Esophagus muscularis mucosa (tissue), 3 donors: ENCODE data around the gene DNMT3B.

Experiments
- POLR2A ChIP-seq: fragments of 450-650 bp; IDR thresholded peaks from one replicate; pipeline ENCODE4 v1.6.1; 2017; ENCODE audit warnings: antibody characterized with exemption, moderate library complexity, mild to moderate bottlenecking, low read depth
- POLR2AphosphoS5 ChIP-seq, 2 donors: sonication (generic); formaldehyde crosslinking; IDR thresholded peaks; one replicate each; pipeline ENCODE4 v1.6.1; 2017; ENCODE audit warnings: antibody characterized with exemption in 2 of 2
- TF ChIP-seq, protein P1 (sequence below), 3 experiments: fragments of 200-600 bp in 2 of 3; fragments of 450-650 bp in 1 of 3; sonication (generic) in 2 of 3; IDR thresholded peaks; one replicate each; pipeline ENCODE4 v1.5.1; 2017 to 2019; ENCODE audit warnings: antibody characterized with exemption in 3 of 3, mild to moderate bottlenecking in 2 of 3, moderate library complexity in 1 of 3

GRCh38 chr20:32842688-32843524 is 80.7 kb downstream of the DNMT3B start:
- TF ChIP-seq, protein P1, sequence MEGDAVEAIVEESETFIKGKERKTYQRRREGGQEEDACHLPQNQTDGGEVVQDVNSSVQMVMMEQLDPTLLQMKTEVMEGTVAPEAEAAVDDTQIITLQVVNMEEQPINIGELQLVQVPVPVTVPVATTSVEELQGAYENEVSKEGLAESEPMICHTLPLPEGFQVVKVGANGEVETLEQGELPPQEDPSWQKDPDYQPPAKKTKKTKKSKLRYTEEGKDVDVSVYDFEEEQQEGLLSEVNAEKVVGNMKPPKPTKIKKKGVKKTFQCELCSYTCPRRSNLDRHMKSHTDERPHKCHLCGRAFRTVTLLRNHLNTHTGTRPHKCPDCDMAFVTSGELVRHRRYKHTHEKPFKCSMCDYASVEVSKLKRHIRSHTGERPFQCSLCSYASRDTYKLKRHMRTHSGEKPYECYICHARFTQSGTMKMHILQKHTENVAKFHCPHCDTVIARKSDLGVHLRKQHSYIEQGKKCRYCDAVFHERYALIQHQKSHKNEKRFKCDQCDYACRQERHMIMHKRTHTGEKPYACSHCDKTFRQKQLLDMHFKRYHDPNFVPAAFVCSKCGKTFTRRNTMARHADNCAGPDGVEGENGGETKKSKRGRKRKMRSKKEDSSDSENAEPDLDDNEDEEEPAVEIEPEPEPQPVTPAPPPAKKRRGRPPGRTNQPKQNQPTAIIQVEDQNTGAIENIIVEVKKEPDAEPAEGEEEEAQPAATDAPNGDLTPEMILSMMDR (IDR thresholded peaks at IDR 0.05): no peak
- TF ChIP-seq POLR2A (no peak), POLR2AphosphoS5 (IDR thresholded peaks at IDR 0.05) (no peak)
